DND-41 (cell line): Measurements from ENCODE around the gene EPC1.
"Not testable (repeated sequence)": the region's sequence is repeated elsewhere in the genome, so short reads cannot be mapped to it uniquely, and the experiment has no call there.

Source experiments
- ATAC-seq: fragments of 200-7000 bp; cut with Tn5 transposase; 3 replicates; pipeline ENCODE4 v1.9.1; 2021; ENCODE audit warnings: low read depth; ENCODE audit not compliant: insufficient read depth
- DNase-seq: peaks from one replicate; pipeline ENCODE4 v3.0.0-alpha.2; 2020
- H2AFZ ChIP-seq: 2 replicates; pipeline ENCODE4 v1.6.0; 2012; ENCODE audit warnings: low read depth, low read length
- H3K27ac ChIP-seq: 2 replicates; pipeline ENCODE4 v1.5.1; 2012; ENCODE audit warnings: low read length, inconsistent platforms
- H3K27me3 ChIP-seq: fragments of 200-600 bp; sonication (generic); 2 replicates; pipeline ENCODE4 v1.6.0; 2012; ENCODE audit warnings: low read length, mild to moderate bottlenecking, inconsistent platforms; ENCODE audit not compliant: insufficient read depth, poor library complexity
- H3K36me3 ChIP-seq: 2 replicates; pipeline ENCODE4 v1.5.1; 2012; ENCODE audit warnings: low read length, inconsistent platforms; ENCODE audit not compliant: insufficient read depth
- H3K4me1 ChIP-seq: 2 replicates; pipeline ENCODE4 v1.5.1; 2012; ENCODE audit warnings: mild to moderate bottlenecking, low read length; ENCODE audit not compliant: insufficient read depth
- H3K4me2 ChIP-seq: 2 replicates; pipeline ENCODE4 v1.6.0; 2012; ENCODE audit warnings: mild to moderate bottlenecking, moderate library complexity, low read length, inconsistent platforms; ENCODE audit not compliant: insufficient read depth
- H3K4me3 ChIP-seq, 2 experiments: fragments of 200-600 bp in 1 of 2; shearing (Covaris generic) in 1 of 2; 2 replicates each; pipeline ENCODE4 v1.5.1; 2012 to 2016; ENCODE audit warnings: inconsistent platforms in 2 of 2, low read length in 2 of 2, mild to moderate bottlenecking in 2 of 2, low read depth in 1 of 2, moderate library complexity in 1 of 2
- H3K79me2 ChIP-seq: 2 replicates; pipeline ENCODE4 v1.6.0; 2012; ENCODE audit warnings: low read length, inconsistent platforms; ENCODE audit not compliant: insufficient read depth
- H3K9ac ChIP-seq: 2 replicates; pipeline ENCODE4 v1.6.0; 2012; ENCODE audit warnings: low read depth, mild to moderate bottlenecking, inconsistent platforms, low read length, moderate library complexity
- H3K9me3 ChIP-seq: 2 replicates; pipeline ENCODE4 v1.5.1; 2012; ENCODE audit warnings: low read length, moderate library complexity, mild to moderate bottlenecking, inconsistent platforms; ENCODE audit not compliant: insufficient read depth, severe bottlenecking
- H4K20me1 ChIP-seq: 2 replicates; pipeline ENCODE4 v1.6.0; 2012; ENCODE audit warnings: low read length; ENCODE audit not compliant: insufficient read depth
- CTCF ChIP-seq: IDR thresholded peaks from 2 replicates; pipeline ENCODE4 v1.5.1; 2012; ENCODE audit warnings: borderline replicate concordance, low read length, moderate library complexity, mild to moderate bottlenecking; ENCODE audit not compliant: poor library complexity, severe bottlenecking; ENCODE audit errors: extremely low read depth
- EZH2 ChIP-seq: IDR thresholded peaks from 3 replicates; pipeline ENCODE4 v1.6.1; 2012; ENCODE audit warnings: borderline replicate concordance, low read depth, mild to moderate bottlenecking, moderate library complexity, low read length, inconsistent platforms; ENCODE audit not compliant: severe bottlenecking

The EPC1 gene

GRCh38 chr10:32234471-32234870 lies 112.5 kb downstream of the EPC1 start:
- Histone ChIP-seq H3K4me3 (no peak overlapping the region), H2AFZ (no peak overlapping the region), H3K9ac (no peak overlapping the region), H3K27ac (no peak overlapping the region), H4K20me1 (no peaks in the 10 kb centered on the region), H3K79me2 (no peaks in the 10 kb centered on the region), H3K9me3 (no peaks in the 10 kb centered on the region), H3K36me3 (no peaks in the 10 kb centered on the region), H3K4me2 (no peak overlapping the region), H3K4me1 (no peaks in the 10 kb centered on the region), H3K27me3 (no peaks in the 10 kb centered on the region)
- TF ChIP-seq EZH2 (no peak), CTCF (no peak)
- ATAC-seq (no peak), DNase-seq (no peak)

GRCh38 chr10:32233375-32233774 lies 113.6 kb downstream of the EPC1 start:
- not testable (repeated sequence) for H3K27ac ChIP-seq, H2AFZ ChIP-seq

GRCh38 chr10:32232378-32232777 lies 114.6 kb downstream of the EPC1 start:
- H3K9ac ChIP-seq: no peak overlapping the region
- H3K79me2 ChIP-seq: no peaks in the 10 kb centered on the region
- H3K4me3 ChIP-seq: no peak overlapping the region
- no peaks in the 10 kb centered on the region for H3K36me3 ChIP-seq
- H3K9me3 ChIP-seq: no peaks in the 10 kb centered on the region
- no peak overlapping the region for H2AFZ ChIP-seq
- DNase-seq: no peak
- no peak overlapping the region for H3K4me2 ChIP-seq
- no peak overlapping the region for H3K27ac ChIP-seq
- no peaks in the 10 kb centered on the region for H3K27me3 ChIP-seq
- no peaks in the 10 kb centered on the region for H3K4me1 ChIP-seq
- ATAC-seq: no peak
- H4K20me1 ChIP-seq: no peaks in the 10 kb centered on the region
- TF ChIP-seq EZH2 (no peak), CTCF (no peak)

More at GRCh38 chr10:32233375-32233774, 113.6 kb downstream of the EPC1 start:
- H3K4me2 ChIP-seq, H3K4me1 ChIP-seq, H3K9me3 ChIP-seq, H3K79me2 ChIP-seq, H3K4me3 ChIP-seq, H4K20me1 ChIP-seq, ATAC-seq, H3K9ac ChIP-seq, H3K36me3 ChIP-seq, DNase-seq, H3K27me3 ChIP-seq: not testable (repeated sequence)

GRCh38 chr10:32229788-32230187 lies 117.2 kb downstream of the EPC1 start:
- H3K27me3 ChIP-seq, H3K4me1 ChIP-seq, H3K9me3 ChIP-seq, H3K27ac ChIP-seq, DNase-seq, ATAC-seq, H3K36me3 ChIP-seq, H3K4me3 ChIP-seq, H3K4me2 ChIP-seq, H4K20me1 ChIP-seq, H3K9ac ChIP-seq, H3K79me2 ChIP-seq, H2AFZ ChIP-seq: not testable (repeated sequence)

GRCh38 chr10:32229170-32229569 lies 117.8 kb downstream of the EPC1 start:
- H3K27me3 ChIP-seq: no peaks in the 10 kb centered on the region
- no peak overlapping the region for H2AFZ ChIP-seq
- H3K9ac ChIP-seq: no peak overlapping the region
- H3K4me2 ChIP-seq: no peak overlapping the region
- no peaks in the 10 kb centered on the region for H3K9me3 ChIP-seq
- no peak for TF ChIP-seq CTCF
- no peak for TF ChIP-seq EZH2
- no peak overlapping the region for H3K4me3 ChIP-seq
- DNase-seq (no peak), ATAC-seq (no peak)
- no peaks in the 10 kb centered on the region for H3K4me1 ChIP-seq
- no peaks in the 10 kb centered on the region for H3K79me2 ChIP-seq
- H3K27ac ChIP-seq: no peak overlapping the region
- H3K36me3 ChIP-seq: no peaks in the 10 kb centered on the region
- no peaks in the 10 kb centered on the region for H4K20me1 ChIP-seq
